UCSD-AML1 (cell line): ENCODE results near the gene OR2A25.
"Not testable (repeated sequence)": the region's sequence is repeated elsewhere in the genome, so short reads cannot be mapped to it uniquely, and the experiment has no call there.

ENCODE experiments used
- DNase-seq: peaks from one replicate; lab custom pipeline; 2025; ENCODE audit not compliant: unreplicated experiment; lab: John Stamatoyannopoulos, UW

Gene OR2A25, protein sequence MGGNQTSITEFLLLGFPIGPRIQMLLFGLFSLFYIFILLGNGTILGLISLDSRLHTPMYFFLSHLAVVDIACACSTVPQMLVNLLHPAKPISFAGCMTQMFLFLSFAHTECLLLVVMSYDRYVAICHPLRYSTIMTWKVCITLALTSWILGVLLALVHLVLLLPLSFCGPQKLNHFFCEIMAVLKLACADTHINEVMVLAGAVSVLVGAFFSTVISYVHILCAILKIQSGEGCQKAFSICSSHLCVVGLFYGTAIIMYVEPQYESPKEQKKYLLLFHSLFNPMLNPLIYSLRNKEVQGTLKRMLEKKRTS

DNA sequence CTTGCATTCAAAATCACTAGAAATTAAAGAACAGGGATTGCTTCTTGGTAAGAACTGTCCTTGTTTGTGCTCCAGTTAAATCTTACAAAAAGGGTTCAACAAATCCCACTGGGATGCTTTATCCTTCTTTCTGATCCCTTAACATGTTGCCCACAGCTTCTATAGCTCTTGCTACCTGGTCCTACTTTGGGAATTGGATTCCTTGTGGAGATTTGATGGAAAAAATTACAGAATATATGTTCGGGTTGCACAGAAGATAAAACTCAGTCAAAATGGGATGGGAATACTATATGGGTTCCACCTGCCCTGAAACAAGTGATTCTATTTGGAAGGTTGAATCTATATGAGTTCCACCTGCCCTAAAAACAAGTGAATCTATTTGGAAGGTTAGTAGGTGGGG, at the start of gene OR2A25:
OR2A25 (plus strand) TSS at position 301 of the 400 bp plus-strand sequence. CDS start 4,409 bp downstream, outside the sequence.
- no peak for DNase-seq

DNA sequence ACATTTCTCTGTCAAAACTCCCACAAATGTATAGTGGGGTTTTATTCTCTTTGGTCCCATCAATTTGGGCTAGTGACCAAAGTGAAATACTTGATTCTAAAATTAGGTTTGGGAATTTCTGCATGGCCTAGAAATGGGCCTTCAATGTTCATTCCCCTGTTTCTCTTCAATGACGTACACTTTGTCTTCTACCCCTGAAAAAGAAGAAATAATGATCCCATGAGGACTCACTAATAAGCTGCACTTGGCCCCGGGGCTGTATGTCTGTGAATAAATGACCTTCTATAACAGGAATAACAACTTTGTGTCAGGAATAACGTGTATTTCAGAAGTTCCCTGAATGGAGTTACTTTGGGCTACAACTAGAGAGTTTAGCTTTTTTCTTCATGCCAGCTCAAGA, 49.3 kb upstream of the OR2A25 start:
- no peak for DNase-seq

DNA sequence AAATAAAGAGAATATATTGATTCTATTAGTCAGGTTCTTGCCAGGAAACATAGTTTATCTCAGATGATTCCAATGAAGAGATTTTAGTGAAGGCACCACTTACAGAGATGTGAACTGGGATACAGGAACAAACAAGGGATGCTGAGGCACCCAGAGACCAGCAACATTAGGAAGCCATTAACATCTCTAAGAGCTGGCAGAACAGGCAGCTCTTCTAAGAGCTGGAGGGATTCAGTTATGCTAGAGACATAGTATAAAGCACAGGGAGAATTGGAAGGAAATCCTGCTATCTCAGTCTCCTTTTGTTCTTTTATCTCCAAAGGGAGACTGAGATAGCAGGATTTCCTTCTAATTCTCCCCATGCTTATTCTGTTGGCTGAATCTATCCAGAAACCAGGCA, 47.4 kb upstream of the OR2A25 start:
- no peak for DNase-seq

DNA sequence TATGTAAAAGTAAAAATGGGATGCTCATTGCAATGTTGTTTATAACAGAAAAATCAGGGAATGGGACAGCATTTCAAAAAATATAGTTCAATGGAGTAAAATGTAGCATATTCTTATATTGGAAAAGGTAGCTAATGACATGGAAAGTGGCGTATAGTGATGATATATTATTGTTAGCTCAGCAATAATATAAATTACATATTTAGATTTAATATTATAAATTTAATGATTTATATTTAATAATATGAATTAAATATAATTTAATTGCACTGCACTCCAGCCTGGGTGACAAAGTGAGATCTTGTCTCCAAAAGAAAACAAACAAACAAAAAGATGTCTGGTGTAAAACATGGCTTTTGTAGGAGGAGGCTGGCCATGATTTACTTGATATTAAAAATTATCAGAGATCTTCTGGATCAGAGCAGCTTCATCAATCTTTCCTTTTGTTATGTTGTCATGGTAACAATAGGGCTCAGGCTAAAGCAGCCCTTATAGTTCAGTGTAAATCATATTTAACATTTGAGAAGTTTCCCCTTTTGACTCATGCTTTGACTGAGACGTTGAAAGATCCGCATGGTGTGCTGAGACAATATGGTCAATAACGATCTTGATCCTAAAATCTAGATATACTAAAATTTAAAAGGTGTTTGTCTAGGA, 46.3 kb upstream of the OR2A25 start:
- DNase-seq = no peak

DNA sequence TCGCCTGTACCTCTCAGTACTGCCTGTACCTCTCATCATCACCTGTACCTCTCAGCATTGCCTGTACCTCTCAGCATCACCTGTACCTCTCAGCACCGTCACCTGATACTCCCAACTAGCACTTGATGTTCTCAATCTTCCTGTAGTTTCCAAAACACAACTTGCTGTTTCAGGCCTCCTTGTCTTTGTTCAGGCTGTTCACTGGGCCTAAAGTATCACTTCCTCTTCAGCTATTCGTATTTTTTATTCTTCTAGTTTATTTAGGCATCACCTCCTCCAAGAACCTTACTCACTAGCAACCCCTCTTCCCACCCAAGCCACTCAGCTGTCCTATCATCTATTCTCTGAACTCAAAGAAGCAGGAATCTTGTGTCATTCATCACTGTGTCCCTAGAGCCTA, 45.4 kb upstream of the OR2A25 start:
- DNase-seq = no peak

DNA sequence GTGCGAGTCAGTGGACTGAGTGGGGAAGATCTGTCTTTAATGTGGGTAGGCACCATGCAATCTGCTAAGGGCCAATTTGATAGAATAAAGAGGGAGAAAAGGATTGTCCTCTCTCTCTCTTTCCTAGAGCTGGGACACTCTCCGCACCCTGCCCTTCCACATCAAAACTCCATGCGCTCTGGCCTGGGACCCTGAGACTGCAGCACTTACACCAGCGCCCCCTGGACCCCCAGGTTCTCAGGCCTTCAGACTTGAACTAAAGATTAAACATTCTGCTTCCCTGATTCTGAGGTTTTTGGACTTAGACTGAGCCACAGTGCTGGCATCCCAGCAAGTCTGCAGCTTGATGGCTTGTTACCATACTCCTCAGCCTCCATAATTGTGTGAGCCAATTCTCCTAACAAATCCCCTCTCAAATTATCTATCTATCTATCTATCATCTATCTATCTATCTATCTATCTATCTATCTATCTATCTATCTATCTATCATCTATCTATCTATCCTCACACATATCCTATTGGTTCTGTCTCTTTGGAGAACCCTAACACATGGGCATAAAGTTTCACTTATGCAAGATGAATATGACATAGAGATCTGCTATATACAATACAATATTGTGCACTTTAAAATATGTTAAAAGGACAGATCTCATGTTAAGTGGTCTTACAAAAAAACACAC, 43.3 kb upstream of the OR2A25 start:
- no peak for DNase-seq

DNA sequence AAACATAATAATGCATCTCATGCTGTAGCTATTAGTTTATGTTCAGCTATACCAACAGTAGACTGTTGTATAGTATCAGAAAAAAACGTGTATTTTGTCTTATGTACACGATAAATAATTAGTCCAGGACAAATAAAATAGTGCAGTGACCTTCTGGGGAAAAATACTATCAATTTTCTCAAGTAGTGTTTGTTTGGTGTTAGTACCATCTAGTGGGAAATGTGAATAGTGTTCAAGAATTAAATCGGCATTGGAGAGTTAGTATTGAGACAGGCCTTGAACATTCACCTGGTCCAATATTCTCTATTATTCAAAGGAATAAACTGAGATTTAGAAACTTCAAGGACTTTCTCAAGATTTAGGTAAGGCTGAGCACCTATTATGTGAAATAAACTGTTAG, 42.5 kb upstream of the OR2A25 start:
- DNase-seq = no peak

DNA sequence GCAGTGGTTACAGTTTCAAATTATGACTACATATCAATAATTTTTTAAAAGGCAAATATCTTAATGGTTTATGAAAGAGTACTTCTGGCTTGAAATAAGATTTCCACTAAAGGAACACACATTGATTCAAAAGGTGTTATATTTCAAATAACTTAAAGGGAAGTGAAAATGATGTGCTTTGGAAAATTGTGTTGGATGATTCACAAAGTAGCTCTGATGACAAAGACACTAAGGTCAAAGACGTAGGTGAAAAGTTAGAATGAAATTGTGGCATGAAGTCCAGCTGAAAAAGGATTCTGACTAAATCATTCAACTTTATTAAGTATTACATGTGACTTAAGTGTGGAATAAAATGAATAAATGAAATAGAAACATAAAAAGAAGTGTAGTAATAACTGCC, 41.6 kb upstream of the OR2A25 start:
- DNase-seq = no peak

DNA sequence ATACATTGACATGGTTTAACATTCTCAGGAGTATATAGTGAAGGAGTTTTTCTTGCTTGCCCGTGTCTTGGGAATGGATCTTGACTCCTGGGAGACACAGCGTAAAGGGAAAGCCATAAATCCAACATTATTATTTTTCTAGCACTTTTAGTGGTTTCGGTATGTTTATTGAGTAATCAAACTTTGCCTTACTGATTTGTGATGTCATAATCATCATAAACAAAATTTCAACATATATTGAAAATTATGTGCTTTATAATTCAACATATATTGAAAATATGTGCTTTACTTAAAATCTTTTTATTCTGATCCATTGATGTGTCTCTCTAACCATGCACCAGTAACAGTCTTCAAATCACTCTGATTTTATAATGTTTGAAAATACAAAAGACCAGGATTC, 41.1 kb upstream of the OR2A25 start:
- no peak for DNase-seq

DNA sequence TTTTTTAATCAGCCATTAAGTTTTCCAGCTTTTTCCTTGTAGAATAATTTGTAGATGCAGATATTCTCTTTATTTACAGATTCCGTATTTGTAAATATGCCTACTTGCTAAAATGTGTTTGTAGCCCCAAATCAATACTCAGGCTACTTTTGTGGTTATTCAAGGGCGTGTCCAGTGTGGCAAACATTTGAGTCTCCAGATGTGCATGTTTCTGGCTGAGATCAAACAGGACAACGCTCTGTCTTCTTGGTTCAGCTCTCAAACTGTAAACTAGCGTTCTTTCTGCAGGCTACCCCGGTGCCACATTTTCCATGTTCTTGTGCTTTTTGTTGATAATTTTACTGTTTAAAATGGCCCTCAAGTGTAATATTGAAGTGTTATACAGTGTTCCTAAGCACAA, 37.1 kb upstream of the OR2A25 start:
- no peak for DNase-seq

DNA sequence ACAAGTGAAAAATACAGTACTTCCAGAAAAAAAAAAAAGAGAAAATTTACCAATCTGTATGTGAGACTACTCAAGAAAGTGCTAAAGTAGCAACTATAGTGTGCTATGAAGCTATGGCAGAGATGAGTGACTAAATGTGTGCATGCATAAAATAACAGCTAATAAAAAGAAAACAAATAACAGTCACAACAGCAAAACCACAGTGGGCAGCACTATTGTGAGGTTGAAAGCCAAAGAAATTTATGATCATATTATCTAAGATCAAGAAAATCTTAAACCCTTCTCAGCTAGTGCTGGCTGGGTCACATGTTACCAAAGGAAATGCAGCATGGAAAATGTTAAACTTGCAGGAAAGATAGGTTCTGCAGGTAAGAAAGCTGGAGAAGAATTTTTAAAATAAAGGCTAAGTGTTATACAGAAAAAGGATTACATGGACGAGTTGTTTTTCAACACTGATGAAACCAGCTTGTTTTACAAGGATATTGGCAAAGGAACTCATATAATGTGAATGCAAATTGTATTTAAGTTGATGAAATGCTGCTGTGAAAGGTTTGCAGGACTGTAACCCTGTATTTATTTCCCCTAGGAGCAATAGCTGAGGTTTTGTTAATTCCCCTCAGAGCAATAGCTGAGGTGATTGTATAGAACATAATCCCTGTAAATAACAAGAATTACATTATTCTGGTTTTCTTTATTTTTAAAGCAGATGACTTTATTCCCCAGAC, 36.5 kb upstream of the OR2A25 start:
- DNase-seq = no peak

DNA sequence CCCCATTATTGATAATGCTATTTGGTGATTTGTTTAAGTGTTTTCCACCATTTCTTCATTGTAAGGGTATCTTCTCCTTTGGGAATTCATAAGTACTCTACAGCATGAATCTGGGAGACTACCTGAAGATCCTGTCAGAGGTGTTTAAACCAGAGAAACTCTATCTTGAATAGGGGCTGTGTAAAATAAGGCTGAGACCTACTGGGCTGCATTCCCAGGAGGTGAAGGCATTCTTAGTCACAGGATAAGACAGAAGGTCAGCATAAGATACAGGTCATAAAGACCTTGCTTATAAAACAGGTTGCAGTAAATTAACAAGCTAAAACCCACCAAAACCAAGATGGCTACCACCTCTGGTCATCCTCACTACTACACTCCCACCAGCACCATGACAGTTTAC, 34.2 kb upstream of the OR2A25 start:
- no peak for DNase-seq

DNA sequence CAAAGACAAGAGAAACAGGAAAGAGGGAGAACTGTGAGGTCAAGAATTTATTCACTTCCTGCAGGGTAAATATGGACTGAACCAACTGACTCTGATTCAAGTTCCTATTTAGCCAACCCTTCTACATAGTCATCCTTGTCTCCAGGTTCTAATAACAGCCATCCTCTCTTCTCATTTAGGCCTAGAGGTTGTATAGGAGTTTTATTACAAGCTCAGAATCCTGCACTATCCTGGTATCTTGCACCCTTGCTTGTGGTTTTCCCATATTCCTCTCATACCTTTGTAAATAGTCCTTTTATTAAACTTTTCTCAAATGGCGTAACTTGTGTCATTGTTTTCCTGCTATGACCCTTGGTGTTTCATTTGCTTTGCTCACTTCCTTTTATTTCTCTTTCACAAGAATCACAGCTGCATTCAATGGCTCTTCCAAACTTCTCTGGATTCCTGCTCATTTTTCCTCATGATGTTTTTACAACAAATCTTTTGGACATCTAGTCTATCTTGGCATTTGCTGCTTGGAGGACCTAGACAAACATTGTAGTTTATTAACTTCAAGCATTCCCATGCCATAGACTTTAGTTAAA, 33.2 kb upstream of the OR2A25 start:
- no peak for DNase-seq

DNA sequence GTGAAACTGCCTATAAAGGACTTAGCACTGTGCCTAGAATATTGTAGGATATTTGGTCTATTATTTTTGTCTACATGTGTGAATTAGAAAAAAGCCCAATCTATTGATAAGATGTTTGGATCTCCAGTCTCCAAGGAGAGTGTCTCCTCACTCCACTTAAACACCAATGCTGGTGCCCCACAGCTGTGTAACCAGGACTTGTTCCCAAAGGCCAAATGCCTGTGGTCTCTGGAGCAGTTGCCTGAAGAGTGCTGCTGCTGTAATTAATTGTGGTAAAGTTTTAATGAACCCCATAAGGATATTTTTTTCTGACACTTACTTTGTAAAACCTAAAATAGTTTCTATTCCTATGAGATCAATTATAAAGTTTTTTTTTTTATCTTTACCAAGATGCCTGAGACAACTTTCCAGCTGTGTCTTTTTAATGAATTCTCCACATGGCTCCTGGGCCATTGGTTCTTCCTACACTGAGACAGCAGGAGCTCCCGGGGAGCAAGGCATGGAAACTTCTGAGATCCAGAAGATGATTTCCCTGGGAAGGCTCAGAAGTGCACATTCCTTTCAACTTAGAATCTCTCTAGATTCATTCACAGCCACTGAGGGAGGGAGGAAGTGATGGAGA, 32.1 kb upstream of the OR2A25 start:
- no peak for DNase-seq

DNA sequence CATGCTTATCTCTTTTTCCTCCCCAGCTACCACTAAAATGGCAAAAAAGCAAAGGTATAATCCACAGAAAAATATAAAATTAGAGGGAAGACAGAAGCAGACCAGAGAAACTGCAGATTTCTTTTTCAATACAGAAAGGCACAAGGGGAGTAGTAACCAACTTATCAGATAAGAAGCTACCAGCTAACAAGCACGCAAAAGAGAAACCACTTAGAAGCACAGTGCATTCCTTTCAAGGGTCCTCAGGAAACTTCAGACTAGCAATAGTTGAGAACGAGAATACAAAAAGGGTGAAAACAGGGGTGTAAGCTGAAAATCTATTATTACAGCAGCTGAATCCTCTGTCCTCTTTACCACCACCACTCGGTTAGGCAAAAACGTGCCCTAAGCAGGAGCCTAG, 30.7 kb upstream of the OR2A25 start:
- no peak for DNase-seq

DNA sequence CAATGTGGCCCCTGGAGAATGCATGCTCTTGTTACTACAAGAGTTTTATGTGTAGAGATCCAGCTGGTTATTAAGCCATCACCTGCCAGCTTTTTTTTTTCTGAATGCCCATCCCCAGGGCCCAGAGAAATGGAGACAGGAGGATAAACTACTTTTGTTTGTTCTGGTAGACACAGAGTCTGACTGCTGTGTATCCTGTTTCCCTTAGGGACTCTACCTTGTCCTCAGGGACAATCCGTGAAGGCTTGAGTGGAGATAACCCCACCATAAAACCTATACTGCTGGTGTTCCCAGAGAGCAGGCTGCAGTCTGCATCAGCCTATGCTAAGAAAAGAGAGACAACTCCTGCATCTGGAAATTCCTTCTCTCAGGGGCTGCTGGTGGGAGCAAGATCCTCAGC, 21.0 kb upstream of the OR2A25 start, which contains the start of gene OR2A5:
OR2A5 (plus strand) TSS at position 301 of the 400 bp plus-strand sequence. CDS start 1,454 bp downstream, outside the sequence.
- DNase-seq = no peak

DNA sequence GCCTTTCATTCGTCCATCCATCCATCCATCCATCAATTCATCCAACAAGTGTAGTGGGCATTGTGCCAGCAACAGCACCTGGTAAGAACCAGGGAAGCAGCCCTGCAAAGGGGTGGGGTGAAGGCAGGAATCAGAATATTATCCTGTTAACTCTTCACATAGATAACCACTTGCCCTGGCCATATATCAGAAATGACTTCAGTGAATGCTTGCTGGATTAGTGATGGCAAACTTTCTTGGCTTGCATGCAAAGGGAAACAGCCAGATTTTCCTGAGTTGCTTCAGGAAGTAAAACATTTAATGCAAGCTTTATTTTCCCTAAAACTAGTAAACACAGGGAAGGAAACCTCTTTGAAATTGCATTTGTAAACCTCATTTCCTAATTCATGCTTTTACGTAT, 20.1 kb upstream of the OR2A25 start:
- DNase-seq = no peak

DNA sequence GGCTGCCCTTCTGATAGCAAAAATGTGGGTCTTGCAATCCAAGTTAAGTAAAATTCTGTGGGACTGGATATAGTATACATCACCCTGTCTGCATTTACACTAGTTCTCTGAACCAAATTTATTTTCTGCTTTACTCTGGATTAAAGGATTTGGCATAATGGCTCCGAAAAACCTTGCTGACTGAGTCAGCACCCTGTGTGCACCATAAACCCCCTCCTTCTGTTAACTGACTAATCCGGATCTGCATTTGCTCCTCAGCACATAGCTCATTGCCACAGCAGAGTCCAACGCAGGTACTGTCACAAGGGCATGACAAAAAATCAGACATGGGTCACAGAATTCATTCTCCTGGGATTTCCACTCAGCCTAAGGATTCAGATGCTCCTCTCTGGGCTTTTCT, 19.5 kb upstream of the OR2A25 start:
- DNase-seq = no peak

DNA sequence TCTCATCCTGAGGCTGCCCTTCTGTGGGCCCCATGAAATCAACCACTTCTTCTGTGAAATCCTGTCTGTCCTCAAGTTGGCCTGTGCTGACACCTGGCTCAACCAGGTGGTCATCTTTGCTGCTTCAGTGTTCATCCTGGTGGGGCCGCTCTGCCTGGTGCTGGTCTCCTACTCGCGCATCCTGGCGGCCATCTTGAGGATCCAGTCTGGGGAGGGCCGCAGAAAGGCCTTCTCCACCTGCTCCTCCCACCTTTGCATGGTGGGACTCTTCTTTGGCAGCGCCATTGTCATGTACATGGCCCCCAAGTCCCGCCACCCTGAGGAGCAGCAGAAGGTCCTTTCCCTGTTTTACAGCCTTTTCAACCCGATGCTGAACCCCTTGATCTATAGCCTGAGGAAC, 18.7 kb upstream of the OR2A25 start:
- not testable (repeated sequence) for DNase-seq

DNA sequence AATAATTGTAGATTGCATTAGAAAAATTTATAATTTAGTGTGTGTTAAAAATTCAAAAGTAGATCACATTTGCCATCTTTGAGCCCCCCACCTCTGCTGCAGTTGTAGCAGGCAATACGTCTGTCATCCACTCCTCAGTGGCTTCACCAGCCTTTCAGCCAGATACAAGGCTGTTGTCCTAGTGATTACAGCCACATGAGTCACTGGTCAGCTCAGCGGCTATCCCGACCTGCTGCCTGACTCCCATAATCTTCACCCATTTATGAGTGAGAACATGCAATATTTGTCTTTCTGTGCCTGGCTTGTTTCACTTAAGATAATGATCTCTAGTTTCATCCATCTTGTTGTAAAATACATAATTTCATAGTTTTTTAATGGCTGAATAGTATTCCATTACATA, 11.7 kb upstream of the OR2A25 start:
- DNase-seq = no peak

DNA sequence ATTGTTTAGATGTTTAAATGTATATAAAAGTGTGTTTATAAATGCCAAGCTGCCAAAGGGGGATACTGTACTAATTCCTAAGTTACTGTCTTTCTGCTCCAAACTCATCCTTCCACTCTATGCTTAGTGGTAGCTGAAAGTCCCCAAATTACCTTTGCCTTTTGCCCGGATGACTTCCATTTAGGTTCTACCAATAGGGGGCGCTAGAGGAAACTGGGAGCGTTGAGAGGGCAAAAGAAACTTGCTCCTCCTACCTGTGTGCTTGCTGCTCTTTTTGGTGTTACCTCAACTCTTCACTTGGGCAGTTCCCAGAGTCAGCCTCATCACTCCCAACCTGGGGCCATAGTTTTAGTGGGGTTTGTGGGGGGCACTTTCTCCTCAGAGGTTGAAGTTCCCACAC, 5.9 kb upstream of the OR2A25 start:
- no peak for DNase-seq
